Keratinocyte (primary cell): ENCODE data around the gene ZMIZ1. TPM values are rescaled to one million over a fixed set of nuclear protein-coding genes. Genes with fewer than 3 reads are reported as not detected.

Experiments
- DNase-seq: peaks from one replicate; pipeline ENCODE4 v3.0.0-alpha.2; 2011; ENCODE audit warnings: low read depth, missing footprints, low spot score
- FAIRE-seq: peaks from 2 replicates; lab custom pipeline; 2011; peaks lifted over from hg19 to GRCh38; lab: Jason Lieb, UNC
- H2AFZ ChIP-seq: 2 replicates; pipeline ENCODE4 v1.6.0; 2012; ENCODE audit warnings: low read length, control low read depth, inconsistent platforms; ENCODE audit not compliant: control insufficient read depth
- H3K27ac ChIP-seq: 2 replicates; pipeline ENCODE4 v1.5.1; 2011; ENCODE audit warnings: low read length; ENCODE audit not compliant: control insufficient read depth, insufficient read depth
- H3K27me3 ChIP-seq: 3 replicates; pipeline ENCODE4 v1.6.0; 2011; ENCODE audit warnings: low read length; ENCODE audit not compliant: control insufficient read depth, insufficient read depth; ENCODE audit errors: extremely low read depth
- H3K36me3 ChIP-seq, 2 experiments: 2 replicates in 1 of 2; 3 replicates in 1 of 2; pipeline ENCODE4 v1.5.1; 2011; ENCODE audit warnings: low read length in 2 of 2, mild to moderate bottlenecking in 1 of 2; ENCODE audit not compliant: control insufficient read depth in 2 of 2, insufficient read depth in 2 of 2; ENCODE audit errors: extremely low read depth in 1 of 2
- H3K4me1 ChIP-seq: 3 replicates; pipeline ENCODE4 v1.5.1; 2011; ENCODE audit warnings: low read length; ENCODE audit not compliant: control insufficient read depth, insufficient read depth; ENCODE audit errors: extremely low read depth
- H3K4me2 ChIP-seq: 3 replicates; pipeline ENCODE4 v1.6.0; 2011; ENCODE audit warnings: low read depth, low read length; ENCODE audit not compliant: control insufficient read depth, insufficient read depth; ENCODE audit errors: extremely low read depth
- H3K4me3 ChIP-seq, 3 experiments: fragments of 200-600 bp in 1 of 3; sonication (generic) in 1 of 3; 2 replicates in 2 of 3; 3 replicates in 1 of 3; pipeline ENCODE4 v1.5.1; 2011 to 2016; ENCODE audit warnings: low read length in 3 of 3, mild to moderate bottlenecking in 3 of 3, control low read depth in 2 of 3, inconsistent platforms in 1 of 3, low read depth in 1 of 3, mixed read lengths in 1 of 3, mixed run types in 1 of 3, moderate library complexity in 1 of 3; ENCODE audit not compliant: control insufficient read depth in 2 of 3, insufficient read depth in 2 of 3; ENCODE audit errors: extremely low read depth in 1 of 3
- H3K79me2 ChIP-seq: 2 replicates; pipeline ENCODE4 v1.6.0; 2012; ENCODE audit warnings: low read length; ENCODE audit not compliant: control insufficient read depth, insufficient read depth
- H3K9ac ChIP-seq: 3 replicates; pipeline ENCODE4 v1.6.0; 2011; ENCODE audit warnings: low read length; ENCODE audit not compliant: control insufficient read depth, insufficient read depth; ENCODE audit errors: extremely low read depth
- H3K9me1 ChIP-seq: 3 replicates; pipeline ENCODE4 v1.6.0; 2011; ENCODE audit warnings: low read length; ENCODE audit not compliant: control insufficient read depth, insufficient read depth; ENCODE audit errors: extremely low read depth
- H3K9me3 ChIP-seq: 2 replicates; pipeline ENCODE4 v1.5.1; 2012; ENCODE audit warnings: low read depth, low read length; ENCODE audit not compliant: control insufficient read depth
- H4K20me1 ChIP-seq: 3 replicates; pipeline ENCODE4 v1.6.0; 2011; ENCODE audit warnings: low read length; ENCODE audit not compliant: control insufficient read depth, insufficient read depth; ENCODE audit errors: extremely low read depth
- CTCF ChIP-seq, 3 experiments: IDR thresholded peaks in 1 of 3; conservative IDR thresholded peaks in 1 of 3; optimal IDR thresholded peaks in 1 of 3; 2 replicates in 2 of 3; 3 replicates in 1 of 3; pipeline versions ENCODE3 to v1.5.1; 2011; ENCODE audit warnings: low read length in 3 of 3, mild to moderate bottlenecking in 3 of 3, moderate library complexity in 2 of 3, control low read depth in 1 of 3, inconsistent platforms in 1 of 3; ENCODE audit not compliant: insufficient read depth in 2 of 3; ENCODE audit errors: extremely low read depth in 1 of 3
- EZH2 ChIP-seq: IDR thresholded peaks from one replicate; pipeline ENCODE4 v1.6.1; 2012; ENCODE audit warnings: inconsistent platforms, mild to moderate bottlenecking, low read length, moderate library complexity
- dilution Hi-C: fragments of 300-500 bp; cut with MboI; formaldehyde crosslinking; loops from one replicate; pipeline ENCODE4 v1.7.0; 2020; ENCODE audit warnings: low sequenced_read_pairs; ENCODE audit not compliant: extremely low pct_ligation_motif_present
- polyA plus RNA-seq, 5 experiments: library from polyadenylated mRNA; depleted of rRNA in 3 of 5; stranded (reverse) in 3 of 5; stranded (forward) in 1 of 5; unstranded in 1 of 5; fragments of >200 nt; gene quantifications; 1 replicate in 1 of 5; 2 replicates in 3 of 5; 3 replicates in 1 of 5; pipeline versions ENCODE4 v1.2.1 to v1.2.3, GENCODE V29; 2011 to 2012; ENCODE audit warnings: missing spikeins in 2 of 5, low read depth in 1 of 5, low replicate concordance in 1 of 5

Gene ZMIZ1
- polyA plus RNA-seq, 1 donor (not counting 4 experiments of a cell fraction or from before 2014, with no cell fraction given): 1.8 TPM

DNA sequence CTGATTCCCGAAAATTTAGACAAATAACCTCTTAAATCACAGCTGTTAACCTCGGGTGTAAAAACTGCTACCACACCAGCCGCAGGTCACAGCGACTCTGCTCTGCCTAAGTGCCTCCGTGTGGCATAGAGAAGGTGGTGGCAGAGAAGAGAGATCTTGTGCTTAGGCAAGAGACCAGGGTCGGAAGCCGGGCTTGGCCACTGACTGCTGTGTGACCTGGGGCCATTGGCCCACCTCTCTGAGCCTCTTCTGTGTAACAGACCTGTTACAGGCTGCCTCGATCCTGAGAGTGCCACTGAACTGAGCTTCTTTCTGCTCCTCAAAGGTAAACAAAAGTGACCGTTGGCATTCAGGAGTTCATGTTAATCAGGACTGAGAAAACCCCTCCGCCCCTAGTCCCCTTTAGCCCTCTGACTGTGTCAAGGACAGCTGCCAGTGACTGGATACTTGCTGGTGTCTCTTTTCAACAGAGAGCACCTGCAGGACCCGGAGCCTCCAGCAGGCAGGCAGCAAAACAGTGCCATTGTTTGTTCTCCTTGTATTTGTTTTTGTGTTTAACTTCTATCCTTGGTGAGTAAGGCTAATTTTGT lies 36.5 kb downstream of the ZMIZ1 start:
- FAIRE-seq (no peak), DNase-seq (no peak)
- no peaks in the 10 kb centered on the region for H3K9me3 ChIP-seq
- H2AFZ ChIP-seq: no peak overlapping the region
- no peak overlapping the region for H3K9ac ChIP-seq
- H3K4me2 ChIP-seq: no peak overlapping the region
- TF ChIP-seq CTCF (optimal IDR thresholded peaks at IDR 0.05 in 1 of 3, IDR thresholded peaks at IDR 0.05 in 1 of 3, conservative IDR thresholded peaks at IDR 0.05 in 1 of 3; ENCODE audit: extremely low read depth in 1 of 3, insufficient read depth in 2 of 3, low read length in 3 of 3) (no peak), EZH2 (no peak)
- dilution Hi-C loops: no loop called here
- no peaks in the 10 kb centered on the region for H3K27me3 ChIP-seq
- H4K20me1 ChIP-seq: peaks cover 4% of the 10 kb centered on the region
- no peaks in the 10 kb centered on the region for H3K36me3 ChIP-seq
- no peak overlapping the region for H3K27ac ChIP-seq
- no peak overlapping the region for H3K4me3 ChIP-seq
- H3K9me1 ChIP-seq: no peaks in the 10 kb centered on the region
- peaks cover 18% of the 10 kb centered on the region for H3K4me1 ChIP-seq
- peaks cover 4% of the 10 kb centered on the region for H3K79me2 ChIP-seq

GRCh38 chr10:79105818-79106217 lies 37.1 kb downstream of the ZMIZ1 start:
- peaks cover 18% of the 10 kb centered on the region for H3K4me1 ChIP-seq
- H3K79me2 ChIP-seq: peaks cover 4% of the 10 kb centered on the region
- H3K9me3 ChIP-seq: no peaks in the 10 kb centered on the region
- no peak for DNase-seq
- peaks cover 4% of the 10 kb centered on the region for H4K20me1 ChIP-seq
- H2AFZ ChIP-seq: no peak overlapping the region
- no peak for FAIRE-seq
- dilution Hi-C loops: no loop called here
- no peak overlapping the region for H3K27ac ChIP-seq
- TF ChIP-seq EZH2 (no peak), CTCF (optimal IDR thresholded peaks at IDR 0.05 in 1 of 3, IDR thresholded peaks at IDR 0.05 in 1 of 3, conservative IDR thresholded peaks at IDR 0.05 in 1 of 3; ENCODE audit: extremely low read depth in 1 of 3, insufficient read depth in 2 of 3, low read length in 3 of 3) (no peak)
- H3K27me3 ChIP-seq: no peaks in the 10 kb centered on the region
- H3K4me2 ChIP-seq: no peak overlapping the region
- no peaks in the 10 kb centered on the region for H3K36me3 ChIP-seq
- no peak overlapping the region for H3K9ac ChIP-seq
- H3K9me1 ChIP-seq: no peaks in the 10 kb centered on the region
- no peak overlapping the region for H3K4me3 ChIP-seq
